DMS79 (cell line): ENCODE data around the gene RNU6-1.

Experiments
- DNase-seq: peaks from one replicate; lab custom pipeline; 2025; lab: John Stamatoyannopoulos, UW

Gene RNU6-1

DNA sequence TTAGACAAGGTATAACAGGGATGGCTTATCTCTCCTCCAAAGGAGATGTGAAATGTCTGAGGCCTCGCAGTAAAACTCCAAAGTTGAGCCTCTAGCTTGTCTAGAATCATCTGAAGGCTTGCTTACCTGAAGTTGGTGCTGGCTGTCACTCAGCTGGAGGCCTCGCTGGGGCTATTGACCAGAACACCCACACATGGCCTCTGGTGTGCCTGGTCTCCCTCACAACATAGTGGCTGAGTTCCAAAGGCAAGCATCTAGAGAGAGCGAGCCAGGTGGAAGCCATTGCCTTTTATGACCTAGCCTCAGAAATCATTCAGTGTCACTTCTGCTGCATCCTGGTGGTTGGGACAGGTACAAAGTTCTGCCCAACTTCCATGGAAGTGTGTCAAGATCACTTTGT lies 17.4 kb upstream of the RNU6-1 start:
- DNase-seq, result no peak

DNA sequence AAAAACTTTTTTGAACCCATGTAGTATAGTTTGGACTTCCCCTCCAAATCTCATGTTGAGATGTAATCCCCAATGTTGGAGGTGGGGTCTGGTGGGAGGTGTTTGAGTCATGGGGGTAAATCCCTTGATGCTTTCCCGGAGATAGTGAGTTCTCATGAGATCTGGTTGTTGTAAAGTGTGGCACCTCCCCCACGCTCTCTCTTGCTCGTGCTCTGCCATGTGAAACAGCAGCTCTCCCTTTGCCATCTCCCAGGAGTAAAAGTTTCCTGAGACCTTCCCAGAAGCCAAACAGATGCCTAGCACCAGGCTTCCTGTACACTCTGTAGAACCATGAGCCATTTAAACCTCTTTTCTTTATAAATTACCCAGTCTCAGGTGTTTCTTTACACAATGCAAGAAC lies 16.0 kb upstream of the RNU6-1 start:
- no peak for DNase-seq

DNA sequence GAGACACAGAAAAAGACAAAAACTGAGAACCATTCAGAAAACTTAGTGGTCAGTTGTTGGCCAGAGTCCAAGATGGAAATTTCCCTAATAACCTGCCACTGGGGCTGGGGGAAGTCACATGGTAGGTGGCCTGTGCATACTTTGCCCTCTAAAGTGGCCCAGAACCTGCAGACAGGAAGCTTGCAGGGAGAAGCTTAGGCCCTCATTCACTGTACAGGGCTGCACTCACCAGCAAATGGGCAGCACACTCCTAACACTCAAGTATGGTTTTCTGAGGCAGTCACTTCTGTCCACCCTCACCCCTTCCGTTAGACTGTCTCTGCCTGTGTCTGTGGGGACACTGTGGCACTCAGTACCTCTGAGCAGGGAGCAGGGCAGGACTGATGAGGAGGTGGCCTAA lies 14.5 kb upstream of the RNU6-1 start:
- DNase-seq, result no peak

DNA sequence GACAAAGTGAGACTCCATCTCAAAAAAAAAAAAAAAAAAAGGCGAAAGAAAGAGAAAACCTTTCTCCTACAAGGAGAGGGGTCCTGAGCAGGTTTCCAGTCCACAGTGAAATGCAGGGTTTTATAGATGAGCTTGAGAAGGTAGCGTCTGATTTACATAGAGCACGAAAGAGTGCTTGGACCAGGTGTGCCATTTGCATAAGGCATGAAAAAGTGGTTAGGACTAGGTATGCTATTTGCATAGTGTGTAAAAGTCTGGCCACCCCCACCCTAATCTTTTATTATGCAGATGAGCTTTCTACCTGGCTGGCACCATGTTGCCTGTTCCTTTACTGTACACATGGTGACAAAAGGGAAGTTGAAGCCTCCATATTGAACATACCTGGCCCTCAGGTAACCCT lies 13.6 kb upstream of the RNU6-1 start:
- DNase-seq, result no peak

DNA sequence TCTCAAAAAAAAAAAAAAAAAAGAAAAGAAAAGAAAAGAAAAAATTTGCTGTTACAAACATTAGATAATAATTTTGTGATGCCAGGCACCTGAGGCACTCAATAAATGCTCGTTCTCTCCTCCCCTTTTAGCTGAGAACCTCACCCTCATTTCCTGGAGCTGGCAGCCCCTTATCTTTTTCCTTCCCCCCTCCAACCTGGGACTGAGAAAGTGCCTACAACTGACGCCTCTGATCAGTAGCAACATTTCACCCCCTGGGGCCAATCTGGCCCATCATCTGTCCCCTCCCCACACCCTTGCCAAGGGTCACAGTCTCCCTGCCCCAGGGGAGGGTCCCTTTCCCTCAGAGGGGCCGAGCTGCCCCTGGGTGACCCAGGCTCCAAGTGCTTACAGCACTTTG lies 12.6 kb upstream of the RNU6-1 start:
- no peak for DNase-seq

DNA sequence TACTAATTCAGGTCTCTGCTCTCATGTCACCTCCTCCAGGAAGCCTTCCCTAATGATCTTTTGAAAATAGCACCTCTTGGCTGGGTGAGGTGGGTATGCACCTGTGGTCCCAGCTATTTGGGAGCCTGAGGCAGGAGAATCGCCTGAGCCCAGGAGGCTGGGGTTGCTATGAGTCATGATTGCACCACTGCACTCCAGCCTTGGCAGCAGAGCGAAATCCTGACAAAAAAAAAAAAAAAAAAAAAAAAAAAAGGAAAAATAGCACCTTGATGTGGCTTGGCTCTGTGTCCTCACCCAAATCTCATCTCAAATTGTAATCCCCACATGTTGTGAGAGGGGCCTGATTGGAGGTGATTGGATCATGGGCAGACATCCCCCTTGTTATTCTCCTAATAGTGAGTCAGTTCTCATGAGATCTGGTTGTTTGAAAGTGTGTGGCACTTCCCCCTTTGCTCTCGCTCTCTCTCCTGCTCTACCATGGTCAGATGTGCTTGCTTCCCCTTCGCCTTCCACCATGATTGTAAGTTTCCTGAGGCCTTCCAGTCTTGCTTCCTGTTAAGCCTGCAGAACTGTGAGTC lies 11.2 kb upstream of the RNU6-1 start:
- DNase-seq, result no peak

DNA sequence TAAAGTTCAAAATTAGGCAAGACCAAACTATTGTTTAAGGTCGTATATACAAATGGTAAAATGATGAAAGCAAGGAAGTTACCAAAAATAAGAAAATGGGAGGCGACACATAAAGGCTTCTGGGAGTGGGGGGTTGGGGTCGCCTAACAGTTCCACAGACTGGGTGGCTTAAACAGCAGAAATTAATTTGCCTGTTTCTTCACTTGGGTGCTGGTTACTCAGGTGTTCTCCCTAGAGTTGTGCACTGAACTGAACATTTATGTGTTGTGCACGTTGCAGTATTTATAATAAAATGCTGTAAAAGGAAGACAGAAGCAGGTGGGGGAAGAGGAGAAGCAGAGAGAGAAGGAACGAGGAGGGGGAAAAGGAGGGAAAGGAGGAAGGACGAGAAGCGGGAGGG lies 10.5 kb upstream of the RNU6-1 start:
- DNase-seq, result no peak

DNA sequence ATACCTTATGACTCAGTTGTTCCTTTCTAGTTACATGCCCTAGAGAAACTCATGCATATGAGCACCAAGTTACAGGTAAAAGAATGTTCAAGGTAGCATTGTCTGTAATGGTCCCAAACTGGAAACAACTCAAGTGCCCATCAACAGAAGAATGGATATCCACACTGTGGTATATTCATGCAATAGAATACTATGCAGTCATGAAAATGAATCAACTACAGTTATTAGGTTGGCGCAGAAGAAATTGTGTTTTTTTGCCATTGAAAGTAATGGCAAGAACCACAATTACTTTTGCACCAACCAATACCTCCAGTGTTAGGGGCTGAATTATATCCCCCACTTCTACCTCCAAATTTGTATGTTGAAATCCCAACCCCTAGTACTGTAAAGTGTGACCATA lies 9.7 kb upstream of the RNU6-1 start:
- no peak for DNase-seq

DNA sequence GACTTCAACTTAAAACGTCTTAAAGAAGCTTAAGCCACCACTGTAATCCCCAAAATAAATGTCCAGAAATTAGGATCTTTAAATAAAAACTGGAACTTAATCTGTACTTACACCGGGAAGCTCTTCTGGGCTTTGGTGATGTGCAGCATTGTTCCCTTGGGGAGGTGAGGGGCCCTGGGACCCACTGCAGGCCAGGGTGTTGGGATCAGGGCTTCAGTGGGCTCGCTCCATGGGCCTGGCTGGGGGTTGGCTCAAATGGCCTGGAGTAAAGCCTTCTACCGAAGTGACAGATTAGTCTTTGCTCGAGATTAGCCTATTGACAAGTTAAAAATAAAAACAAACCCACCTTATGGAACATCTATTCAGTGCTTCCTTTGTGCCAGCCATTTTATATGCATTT lies 6.1 kb upstream of the RNU6-1 start:
- DNase-seq, result no peak

DNA sequence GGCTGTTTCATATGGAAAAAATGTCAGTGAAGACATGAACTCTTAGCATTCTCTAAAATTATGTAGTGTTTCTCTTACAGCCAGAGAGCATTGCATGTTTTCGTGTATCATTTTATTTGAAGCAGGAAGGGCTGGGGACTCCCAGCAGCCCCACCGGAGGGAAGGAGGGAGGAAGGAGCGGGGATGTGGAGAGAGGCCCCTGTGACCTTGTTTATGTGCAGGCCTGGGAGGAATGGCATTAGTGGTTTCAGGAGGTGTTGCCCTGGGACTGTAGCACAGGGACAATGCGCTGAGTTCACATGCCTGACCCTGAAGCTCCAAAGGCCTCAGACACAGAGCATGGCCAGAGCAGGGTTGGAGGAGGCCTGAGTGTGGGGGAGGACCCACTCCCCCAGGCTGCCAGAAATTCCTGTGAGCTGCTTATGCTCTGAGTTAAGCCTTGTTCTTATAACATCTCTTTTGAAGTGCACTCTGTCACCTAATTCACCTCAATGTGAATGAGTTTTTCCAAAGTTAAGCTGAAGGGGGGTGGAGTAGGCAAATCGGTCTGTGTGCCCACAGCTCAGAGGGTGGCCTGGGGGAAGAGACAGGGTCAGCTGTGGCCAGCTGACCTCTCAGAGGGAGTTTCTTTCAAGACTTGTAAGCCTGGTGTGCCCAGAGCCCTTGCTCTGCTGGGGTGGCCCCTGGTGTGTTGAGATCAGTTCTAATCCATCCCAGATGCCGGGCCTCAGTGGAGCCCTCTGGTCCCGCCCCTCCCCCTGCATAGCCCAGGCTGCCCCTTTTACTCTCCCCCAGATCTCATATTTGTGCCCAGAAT lies 3.9 kb upstream of the RNU6-1 start:
- DNase-seq, result no peak

DNA sequence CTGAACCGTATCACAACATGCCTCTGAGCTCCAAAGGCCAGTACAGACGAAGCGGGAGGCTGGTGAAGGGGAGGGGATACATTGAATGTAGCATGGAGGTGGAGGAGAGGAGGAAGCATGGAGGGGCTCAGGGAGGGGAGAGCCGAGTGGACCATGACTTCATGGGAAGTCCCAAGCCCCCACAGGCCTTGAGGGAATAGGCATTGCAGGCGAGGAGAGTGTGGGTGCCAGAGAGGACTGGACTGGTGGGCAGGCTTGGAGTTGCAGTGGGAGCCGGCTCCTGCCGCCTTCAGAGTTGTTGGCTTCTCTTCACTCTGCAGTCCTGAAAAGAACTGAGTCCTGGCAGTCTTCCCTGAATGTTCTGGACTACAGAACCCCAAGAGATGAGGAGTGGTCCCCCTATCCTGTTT lies 3.3 kb upstream of the RNU6-1 start:
- no peak for DNase-seq

DNA sequence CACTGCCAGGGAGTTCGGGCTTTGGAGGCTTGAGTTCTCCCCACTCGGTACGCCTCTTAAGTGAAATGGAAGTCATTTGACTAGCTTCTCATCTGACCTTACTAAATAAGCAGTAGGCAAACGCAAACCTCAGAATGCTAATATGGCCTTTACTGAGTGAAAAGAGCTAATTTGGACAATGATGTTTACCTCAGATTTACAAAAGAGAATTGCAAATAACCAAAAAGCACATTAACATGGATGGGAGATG lies 1.6 kb upstream of the RNU6-1 start:
- DNase-seq, result no peak

DNA sequence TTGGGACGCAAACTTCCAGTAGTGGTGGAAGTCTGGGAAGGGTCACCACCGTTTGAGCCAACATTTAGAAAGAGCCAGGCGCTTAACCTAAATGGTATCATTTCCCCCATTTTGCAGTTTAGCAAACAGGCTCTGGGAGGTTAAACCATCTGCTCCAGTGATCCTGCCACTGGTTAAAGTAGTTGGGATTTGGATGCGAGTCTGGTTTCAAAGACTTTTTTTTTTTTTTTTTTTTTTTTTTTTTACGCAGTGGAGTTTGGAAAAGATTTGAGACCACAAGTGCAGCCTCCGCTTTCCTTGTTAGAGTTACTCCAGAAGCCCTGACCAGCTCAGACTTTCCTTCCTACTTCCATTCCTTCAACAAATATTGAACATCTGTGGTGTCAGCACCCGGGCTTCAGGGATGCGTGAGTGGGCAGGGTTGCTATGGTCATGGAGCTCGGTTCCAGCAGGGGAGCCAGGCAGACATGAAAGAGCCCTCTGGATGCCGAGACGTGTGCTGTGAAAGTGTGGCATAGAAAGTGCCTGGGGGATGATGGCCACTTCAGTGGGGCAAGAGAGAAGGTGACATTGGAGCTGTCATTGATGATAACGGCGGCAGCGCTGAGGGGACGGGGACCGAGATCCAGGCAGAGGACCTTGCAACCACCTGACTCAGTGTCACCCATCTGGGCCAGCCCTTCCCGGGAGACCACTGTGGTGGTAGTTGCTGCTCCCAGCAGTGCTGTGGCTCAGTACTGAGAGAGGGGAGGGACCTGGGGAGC lies 1.1 kb upstream of the RNU6-1 start:
- no peak for DNase-seq

DNA sequence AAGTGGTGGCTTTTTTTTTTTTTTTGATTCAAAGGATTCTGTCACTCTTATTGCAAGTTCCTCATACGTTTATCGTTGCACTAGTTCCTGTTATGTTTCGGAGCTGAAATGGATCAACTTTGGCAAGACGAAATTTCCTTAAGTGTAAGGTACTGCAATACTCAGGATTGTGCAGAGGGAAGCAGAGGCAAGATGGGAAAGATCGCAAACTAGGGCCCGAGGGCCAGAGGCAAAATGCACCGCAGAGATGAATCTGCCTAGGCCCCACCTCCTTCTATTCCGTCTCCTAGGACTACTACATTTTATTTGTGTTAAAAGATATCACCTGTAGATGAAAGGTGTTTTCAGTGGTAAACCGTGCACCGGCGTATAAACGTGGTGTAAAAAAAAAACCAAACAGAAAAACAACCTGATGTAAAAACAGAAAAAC lies 331 bp downstream of the RNU6-1 start:
- DNase-seq, result no peak

DNA sequence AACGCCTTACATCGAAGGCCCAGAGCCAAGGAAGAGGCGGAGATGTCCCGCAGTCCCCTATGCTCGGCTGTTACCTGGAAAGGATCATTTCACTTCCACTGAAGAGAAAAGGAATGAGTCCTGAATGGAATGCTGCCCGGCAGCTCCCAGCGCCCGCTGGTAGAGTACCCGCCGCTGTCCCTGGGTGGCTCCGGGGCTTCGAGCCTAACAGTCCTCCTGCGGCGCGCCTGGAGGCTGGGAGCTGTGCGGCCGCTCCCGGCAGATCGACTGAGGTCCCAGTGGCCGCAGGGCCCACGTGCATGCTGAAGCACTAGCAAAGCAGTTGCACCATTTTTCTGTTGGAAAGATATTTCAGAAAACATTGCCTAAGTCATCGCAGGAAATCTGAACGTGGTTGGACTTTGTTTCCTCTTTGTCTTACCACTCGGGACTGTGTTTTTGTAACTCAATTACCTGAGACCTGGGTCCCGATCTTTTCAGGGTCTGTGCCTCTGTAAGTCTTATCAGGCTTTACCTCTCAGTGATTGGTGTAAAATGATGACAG lies 984 bp downstream of the RNU6-1 start:
- DNase-seq, result peak; percentile 17

DNA sequence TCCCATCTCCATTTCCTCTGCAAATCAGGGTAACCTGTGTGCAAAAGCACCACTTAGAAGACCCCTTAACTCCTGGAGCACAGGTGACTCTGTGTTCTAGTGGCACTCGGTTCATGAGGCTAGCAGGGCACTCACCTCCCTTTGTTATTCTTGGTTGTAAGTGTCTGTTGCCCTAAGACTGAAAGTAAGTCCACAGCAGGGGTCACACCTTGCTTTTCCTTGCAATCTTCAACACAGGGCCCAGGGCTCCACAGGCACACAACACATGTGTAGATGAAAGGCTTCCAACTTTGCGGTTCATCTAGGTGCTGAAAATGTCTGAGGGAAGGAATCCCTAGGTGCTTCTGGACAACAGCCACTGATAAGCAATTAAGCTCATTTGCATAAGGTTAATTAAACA lies 2.9 kb downstream of the RNU6-1 start:
- no peak for DNase-seq

DNA sequence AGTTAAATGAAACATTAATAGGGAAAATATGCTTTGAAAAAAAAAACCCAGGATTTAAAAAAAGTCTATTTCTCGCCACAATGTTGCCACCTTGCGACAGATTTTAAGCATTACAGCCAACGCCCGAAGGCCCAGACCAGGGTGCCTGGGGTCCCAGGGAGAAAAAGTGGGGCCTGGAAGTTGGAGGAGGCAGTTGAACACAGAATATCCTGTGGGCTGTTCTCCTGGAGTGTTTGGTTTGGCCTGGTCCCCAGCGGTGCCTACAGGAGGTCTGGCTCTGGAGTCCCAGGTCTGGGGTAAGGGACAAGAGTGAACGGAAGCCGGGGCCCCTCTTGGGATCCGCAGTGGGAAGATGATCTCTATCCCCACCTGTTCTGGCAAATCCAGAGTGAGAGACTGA lies 3.4 kb downstream of the RNU6-1 start:
- no peak for DNase-seq

DNA sequence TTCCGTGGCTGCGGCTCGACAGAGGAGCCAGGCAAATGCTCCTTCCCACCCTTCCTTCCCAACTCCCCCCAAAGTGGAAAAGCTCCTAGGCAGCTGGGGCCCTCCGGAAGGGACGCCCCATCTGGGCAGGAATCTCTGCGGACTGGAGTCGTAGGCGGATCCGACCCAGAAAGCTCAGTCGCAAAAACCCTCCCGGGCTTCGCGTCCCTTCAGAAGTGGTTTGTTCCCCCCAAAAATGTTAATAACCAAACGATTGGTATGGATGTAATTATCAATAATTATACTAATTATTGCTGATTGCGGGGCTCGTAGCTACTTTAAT lies 3.8 kb downstream of the RNU6-1 start:
- no peak for DNase-seq

DNA sequence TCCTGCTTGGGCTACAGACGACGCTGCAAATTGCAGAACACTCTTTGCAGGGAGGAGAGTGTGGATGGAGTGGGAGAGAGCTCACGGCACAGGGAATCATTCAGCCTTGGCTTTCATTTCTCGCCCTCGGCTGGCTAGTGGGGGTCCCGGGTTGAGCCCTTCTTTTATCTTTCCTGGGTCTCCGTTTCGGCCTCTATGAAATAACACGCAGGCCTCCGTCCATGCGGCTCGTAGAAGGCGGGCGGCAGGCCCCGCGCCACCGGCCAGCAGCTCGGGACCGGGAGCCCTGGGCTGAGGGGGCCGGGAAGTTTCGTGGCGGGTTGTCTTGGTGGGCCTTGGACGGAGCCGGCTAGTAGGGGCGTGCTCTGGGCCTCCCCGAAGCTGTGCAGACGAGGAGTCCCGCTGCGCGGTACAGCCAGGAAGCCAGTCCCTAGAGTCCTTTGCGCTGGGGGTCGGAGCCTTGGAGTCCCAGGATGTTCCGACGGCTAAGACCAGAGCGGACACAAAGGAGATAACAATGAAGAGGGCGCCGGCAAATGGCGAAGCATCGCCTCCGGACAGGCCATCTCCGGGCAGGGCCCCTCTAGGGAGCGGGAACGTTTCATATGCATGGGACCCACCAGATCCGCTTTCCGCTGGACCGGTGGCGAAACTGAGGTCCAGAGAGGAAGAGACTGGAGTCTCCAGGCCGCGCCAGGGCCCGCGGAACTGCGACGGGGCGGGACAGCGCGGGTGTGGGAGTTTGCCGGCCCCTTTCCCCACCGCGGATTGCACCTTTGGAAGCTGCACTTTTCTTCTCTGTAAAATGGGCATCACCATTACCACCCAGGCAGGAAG lies 4.3 kb downstream of the RNU6-1 start:
- no peak for DNase-seq

DNA sequence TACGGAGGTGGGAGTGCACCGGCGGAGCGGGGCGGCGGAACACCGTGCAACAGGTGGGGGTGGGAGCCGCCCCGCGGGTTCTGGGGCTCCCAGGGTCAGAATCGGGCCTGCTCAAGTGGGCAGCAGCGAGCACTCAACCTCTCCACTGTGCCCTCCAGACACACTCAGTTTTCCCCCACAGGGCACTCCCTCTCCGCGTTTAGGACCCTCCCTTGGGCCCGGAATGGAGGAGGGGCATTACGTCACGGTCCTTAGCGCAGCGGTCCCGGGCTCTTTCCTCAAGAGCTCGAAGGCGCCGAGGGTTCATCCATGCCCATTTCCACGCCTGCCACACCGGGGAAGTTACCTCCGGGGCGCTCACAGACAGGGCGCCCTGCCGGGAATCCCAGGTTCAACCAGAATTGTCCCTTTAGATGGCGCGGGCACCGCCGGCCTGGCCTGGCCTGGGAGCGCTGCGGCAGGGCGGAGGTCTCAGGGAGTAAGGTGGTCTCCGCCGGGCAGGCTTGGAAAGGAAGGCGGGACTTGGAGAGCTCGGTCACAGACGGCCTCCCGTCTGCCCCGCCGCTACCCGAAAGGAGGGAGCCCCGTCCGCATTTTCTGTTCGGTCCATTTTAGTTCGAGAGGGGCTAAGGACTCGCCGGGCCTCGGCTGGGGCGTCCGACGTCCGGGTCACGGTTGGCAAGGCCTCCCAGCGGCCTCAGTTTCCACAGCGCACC lies 5.1 kb downstream of the RNU6-1 start:
- no peak for DNase-seq

DNA sequence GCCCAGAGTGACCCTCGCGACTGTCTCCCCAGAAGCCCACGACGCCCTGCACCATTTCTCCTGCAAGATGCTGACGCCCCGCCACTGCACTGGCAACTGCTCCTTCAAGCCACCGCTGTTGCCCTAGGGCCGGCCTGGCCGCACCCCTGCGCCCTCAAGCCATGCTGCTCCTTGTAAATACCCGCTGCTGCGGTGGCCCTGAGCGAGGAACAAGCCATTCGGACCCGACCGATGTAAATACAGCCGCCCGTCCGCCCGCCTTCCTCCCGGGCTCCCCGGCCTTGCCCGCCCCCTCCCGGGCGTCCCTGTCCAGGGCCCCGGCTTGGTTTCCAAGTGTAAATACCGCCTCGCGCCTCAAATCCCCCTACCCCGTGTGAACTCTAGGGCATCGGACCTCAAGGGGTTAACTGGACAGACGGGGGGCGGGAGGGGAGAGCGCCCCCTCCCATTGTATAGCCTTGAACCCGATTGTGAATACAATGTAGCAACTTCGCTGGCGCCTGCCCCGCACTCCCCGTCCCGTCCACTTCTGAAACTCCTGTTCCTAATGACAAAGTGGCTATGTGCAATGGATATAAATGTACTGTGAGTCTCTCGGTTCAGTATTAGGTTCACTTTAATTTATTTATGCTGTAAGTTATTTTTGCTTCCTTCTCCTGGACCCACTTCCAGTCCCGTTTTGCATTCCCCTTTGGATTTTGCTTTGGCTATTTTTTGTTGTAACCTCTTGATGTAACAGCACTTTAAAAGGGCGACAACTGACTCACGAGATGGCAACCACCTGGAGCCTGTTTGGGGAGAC lies 5.9 kb downstream of the RNU6-1 start:
- DNase-seq, result no peak
